CD14-positive monocyte (primary cell): ENCODE measurements around the gene ABCC3. TPM values are rescaled to one million over a fixed set of nuclear protein-coding genes. Genes with fewer than 3 reads are reported as not detected.

Source experiments
- DNase-seq, 3 donors: peaks; one replicate each; pipeline ENCODE4 v3.0.0-alpha.2; 2011 to 2022
- H2AFZ ChIP-seq: 2 replicates; pipeline ENCODE4 v1.6.0; 2012; ENCODE audit warnings: mild to moderate bottlenecking, low read depth, low read length, inconsistent platforms; ENCODE audit not compliant: insufficient read depth, poor library complexity, severe bottlenecking
- H3K27ac ChIP-seq, 2 donors: 1 replicate in 1 of 2; 2 replicates in 1 of 2; pipeline ENCODE4 v1.5.1; 2012 to 2013; ENCODE audit warnings: low read length in 2 of 2, control low read depth in 1 of 2, inconsistent platforms in 1 of 2, low read depth in 1 of 2, mild to moderate bottlenecking in 1 of 2
- H3K27me3 ChIP-seq, 2 donors: one replicate each; pipeline versions ENCODE4 v1.6.0 to v1.6.1; 2011 to 2013; ENCODE audit warnings: low read length in 2 of 2; ENCODE audit not compliant: control insufficient read depth in 2 of 2, insufficient read depth in 2 of 2
- H3K36me3 ChIP-seq, 2 donors: replicated peaks in 1 of 2; 1 replicate in 1 of 2; 2 replicates in 1 of 2; pipeline versions ENCODE4 v1.5.1 to v1.6.1; 2012 to 2013; ENCODE audit warnings: low read length in 2 of 2, control low read depth in 1 of 2, inconsistent platforms in 1 of 2, mild to moderate bottlenecking in 1 of 2; ENCODE audit not compliant: insufficient read depth in 2 of 2, control insufficient read depth in 1 of 2
- H3K4me1 ChIP-seq, 2 donors: 1 replicate in 1 of 2; 2 replicates in 1 of 2; pipeline versions ENCODE4 v1.5.1 to v1.6.1; 2012 to 2013; ENCODE audit warnings: low read length in 2 of 2, control low read depth in 1 of 2, inconsistent platforms in 1 of 2, mild to moderate bottlenecking in 1 of 2, moderate library complexity in 1 of 2; ENCODE audit not compliant: insufficient read depth in 2 of 2, control insufficient read depth in 1 of 2
- H3K4me2 ChIP-seq: replicated peaks from 2 replicates; pipeline ENCODE3; 2012; ENCODE audit warnings: low read length, moderate library complexity, mild to moderate bottlenecking; ENCODE audit not compliant: poor library complexity, severe bottlenecking; ENCODE audit errors: extremely low read depth
- H3K4me3 ChIP-seq, 3 experiments: fragments of 200-600 bp in 1 of 3; sonication (generic) in 1 of 3; replicated peaks in 1 of 3; 1 replicate in 2 of 3; 2 replicates in 1 of 3; pipeline ENCODE4 v1.5.1; 2011 to 2013; ENCODE audit warnings: low read length in 3 of 3, mild to moderate bottlenecking in 3 of 3, control low read depth in 2 of 3, low read depth in 2 of 3, inconsistent platforms in 1 of 3, moderate library complexity in 1 of 3
- H3K79me2 ChIP-seq: 2 replicates; pipeline ENCODE4 v1.6.0; 2012; ENCODE audit warnings: mild to moderate bottlenecking, control low read depth, inconsistent platforms, low read length, moderate library complexity; ENCODE audit not compliant: insufficient read depth
- H3K9ac ChIP-seq: 2 replicates; pipeline ENCODE4 v1.6.0; 2017; ENCODE audit warnings: low read length, mild to moderate bottlenecking; ENCODE audit not compliant: insufficient read depth, poor library complexity, severe bottlenecking
- H3K9me3 ChIP-seq, 2 donors: replicated peaks in 1 of 2; 1 replicate in 1 of 2; 2 replicates in 1 of 2; pipeline versions ENCODE4 v1.5.1 to v1.6.1; 2012 to 2013; ENCODE audit warnings: low read length in 2 of 2, control low read depth in 1 of 2; ENCODE audit not compliant: control insufficient read depth in 1 of 2, insufficient read depth in 1 of 2
- H4K20me1 ChIP-seq: 2 replicates; pipeline ENCODE4 v1.6.0; 2012; ENCODE audit warnings: mild to moderate bottlenecking, low read length, control low read depth, moderate library complexity; ENCODE audit not compliant: insufficient read depth
- H3K27ac Mint-ChIP-seq, 7 donors: one replicate each; pipeline ENCODE4 v1.8.0; 2020; ENCODE audit warnings: mild to moderate bottlenecking in 7 of 7, mixed read lengths in 7 of 7, moderate library complexity in 6 of 7, inconsistent platforms in 2 of 7
- H3K27me3 Mint-ChIP-seq, 3 donors: one replicate each; pipeline ENCODE4 v1.8.0; 2021 to 2022; ENCODE audit warnings: low read depth in 3 of 3, mild to moderate bottlenecking in 3 of 3, mixed read lengths in 3 of 3, moderate library complexity in 3 of 3, inconsistent platforms in 1 of 3
- H3K36me3 Mint-ChIP-seq, 2 donors: one replicate each; pipeline ENCODE4 v1.8.0; 2020; ENCODE audit warnings: mixed read lengths in 2 of 2, inconsistent platforms in 1 of 2, mild to moderate bottlenecking in 1 of 2
- H3K4me1 Mint-ChIP-seq: one replicate; pipeline ENCODE4 v1.8.0; 2020; ENCODE audit warnings: mild to moderate bottlenecking, mixed read lengths
- H3K4me3 Mint-ChIP-seq, 2 donors: one replicate each; pipeline ENCODE4 v1.8.0; 2020; ENCODE audit warnings: mild to moderate bottlenecking in 2 of 2, mixed read lengths in 2 of 2, moderate library complexity in 1 of 2
- H3K9me3 Mint-ChIP-seq, 7 donors: one replicate each; pipeline ENCODE4 v1.8.0; 2020 to 2022; ENCODE audit warnings: mixed read lengths in 7 of 7, mild to moderate bottlenecking in 6 of 7, moderate library complexity in 6 of 7, inconsistent platforms in 2 of 7
- WGBS: methylation state at CpG from one replicate; pipeline ENCODE4 v1.1.5; 2013; ENCODE audit warnings: missing lambda C conversion rate; ENCODE audit not compliant: insufficient coverage; 5-methylcytosine and 5-hydroxymethylcytosine counted together
- intact Hi-C, 2 donors: fragments of 100-400 bp; cut with micrococcal nuclease; formaldehyde crosslinking; loops; one replicate each; pipeline versions ENCODE4 v1.15.0 to v1.15.1; 2023
- polyA plus RNA-seq, 3 donors: library from polyadenylated mRNA; depleted of rRNA in 1 of 3; unstranded in 2 of 3; stranded (reverse) in 1 of 3; fragments of 300-500 nt in 2 of 3; fragments of >200 nt in 1 of 3; fragmentation: Illumina TruSeq in 2 of 3; gene quantifications; 1 replicate in 2 of 3; 2 replicates in 1 of 3; pipeline ENCODE4 v1.2.3, GENCODE V29; 2012 to 2021
- TF ChIP-seq, protein P1 (sequence below): fragments of 200-600 bp; IDR thresholded peaks from one replicate; pipeline ENCODE4 v1.8.0; 2022; ENCODE audit warnings: antibody characterized with exemption, mild to moderate bottlenecking

The ABCC3 gene
- polyA plus RNA-seq, 3 donors, result 2.7 to 74.5 (median 11.4) TPM

DNA sequence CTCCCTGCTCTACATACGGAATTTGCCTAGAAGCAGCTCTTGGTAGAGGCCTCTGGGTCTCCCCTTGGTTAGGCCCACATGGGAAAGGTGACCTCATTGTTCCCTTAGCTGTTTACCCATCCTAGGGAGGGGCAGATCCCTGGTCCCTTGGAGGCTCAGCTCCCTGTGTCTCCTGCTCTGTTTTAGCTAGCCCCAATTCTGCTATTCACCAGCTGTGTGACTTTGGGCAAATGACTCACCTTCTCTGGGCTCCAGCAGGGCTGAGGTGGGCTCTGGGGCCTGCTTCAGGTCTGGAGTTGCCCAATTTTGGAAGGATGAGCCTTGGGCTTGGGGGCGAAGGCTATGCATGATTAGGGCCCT lies 3.9 kb downstream of the ABCC3 start:
- Histone ChIP-seq H3K9ac (no peak overlapping the region), H3K4me2 (no peak overlapping the region), H3K4me3 (no peak overlapping the region), H3K27me3 (peaks cover 2 to 40% of the 10 kb centered on the region in 2 donors), H4K20me1 (peaks cover 17% of the 10 kb centered on the region), H3K9me3 (no peaks in the 10 kb centered on the region), H3K27ac (no peak overlapping the region), H3K4me1 (peaks cover 47 to 70% of the 10 kb centered on the region in 2 donors), H3K36me3 (peaks cover 0 to 10% of the 10 kb centered on the region in 2 donors), H2AFZ (no peak overlapping the region), H3K79me2 (no peaks in the 10 kb centered on the region)
- H3K4me1 Mint-ChIP-seq, result peaks cover 65% of the 10 kb centered on the region
- H3K4me3 Mint-ChIP-seq, result peak overlapping the region in 1 of 2 donors; percentile 47
- peaks cover 0 to 11% (median 0%) of the 10 kb centered on the region in 7 donors for H3K9me3 Mint-ChIP-seq
- peak overlapping the region in 1 of 7 donors; percentile 25 for H3K27ac Mint-ChIP-seq
- DNase-seq, result no peak
- TF ChIP-seq, protein P1, sequence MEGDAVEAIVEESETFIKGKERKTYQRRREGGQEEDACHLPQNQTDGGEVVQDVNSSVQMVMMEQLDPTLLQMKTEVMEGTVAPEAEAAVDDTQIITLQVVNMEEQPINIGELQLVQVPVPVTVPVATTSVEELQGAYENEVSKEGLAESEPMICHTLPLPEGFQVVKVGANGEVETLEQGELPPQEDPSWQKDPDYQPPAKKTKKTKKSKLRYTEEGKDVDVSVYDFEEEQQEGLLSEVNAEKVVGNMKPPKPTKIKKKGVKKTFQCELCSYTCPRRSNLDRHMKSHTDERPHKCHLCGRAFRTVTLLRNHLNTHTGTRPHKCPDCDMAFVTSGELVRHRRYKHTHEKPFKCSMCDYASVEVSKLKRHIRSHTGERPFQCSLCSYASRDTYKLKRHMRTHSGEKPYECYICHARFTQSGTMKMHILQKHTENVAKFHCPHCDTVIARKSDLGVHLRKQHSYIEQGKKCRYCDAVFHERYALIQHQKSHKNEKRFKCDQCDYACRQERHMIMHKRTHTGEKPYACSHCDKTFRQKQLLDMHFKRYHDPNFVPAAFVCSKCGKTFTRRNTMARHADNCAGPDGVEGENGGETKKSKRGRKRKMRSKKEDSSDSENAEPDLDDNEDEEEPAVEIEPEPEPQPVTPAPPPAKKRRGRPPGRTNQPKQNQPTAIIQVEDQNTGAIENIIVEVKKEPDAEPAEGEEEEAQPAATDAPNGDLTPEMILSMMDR, result no peak
- 100% methylated on average over 1 of the region's 2 CpGs for WGBS
- H3K36me3 Mint-ChIP-seq, result peaks cover 15 to 23% of the 10 kb centered on the region in 2 donors
- intact Hi-C loops, result no loop called here
- peaks cover 36 to 46% (median 37%) of the 10 kb centered on the region in 3 donors for H3K27me3 Mint-ChIP-seq

DNA sequence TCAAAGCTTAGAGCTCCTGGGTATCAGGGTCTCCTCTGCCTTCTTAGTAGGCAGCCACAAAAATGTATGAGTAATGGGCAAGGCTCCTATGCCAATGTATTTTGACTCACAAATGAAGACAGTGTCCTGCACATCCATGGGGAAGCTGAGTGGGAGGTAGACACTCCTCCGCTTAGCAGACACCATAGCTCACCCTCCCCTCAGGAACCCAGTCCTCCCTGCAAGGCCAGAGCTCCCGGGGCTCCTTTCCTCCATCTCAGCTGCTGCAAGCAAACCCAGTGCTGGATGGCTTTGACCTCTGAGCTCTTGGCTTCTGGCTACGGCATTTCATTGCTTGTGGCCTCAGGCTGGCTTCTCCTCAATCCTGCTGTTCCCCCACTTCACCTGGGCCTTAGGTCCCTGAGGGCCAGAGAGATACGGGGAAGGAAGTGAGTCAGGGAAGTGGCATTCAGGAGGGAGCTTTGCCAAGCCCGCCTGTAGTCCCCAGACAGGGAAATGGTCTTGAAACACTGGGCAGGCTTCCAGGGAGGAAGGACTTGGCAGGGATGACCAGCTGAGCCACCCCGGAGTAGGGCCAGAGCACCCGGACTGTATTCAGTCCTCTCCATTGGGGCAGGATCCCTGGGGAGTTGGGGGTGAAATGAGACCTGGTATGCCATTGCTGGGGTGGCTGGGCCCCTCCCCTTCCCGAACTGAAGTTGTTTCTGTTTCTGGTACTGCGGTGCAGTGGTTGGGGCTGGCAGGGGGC lies 4.5 kb downstream of the ABCC3 start:
- peak overlapping the region; percentile 59 for H3K4me2 ChIP-seq
- H3K9me3 ChIP-seq, result no peaks in the 10 kb centered on the region
- H3K9ac ChIP-seq, result peak overlapping the region; percentile 17
- H4K20me1 ChIP-seq, result peaks cover 17% of the 10 kb centered on the region
- H3K4me1 ChIP-seq, result peaks cover 43 to 64% of the 10 kb centered on the region in 2 donors
- intact Hi-C loops, result no loop called here
- peak in 2 of 3 donors; percentile 68 to 72 for DNase-seq
- no peaks in the 10 kb centered on the region for H3K79me2 ChIP-seq
- TF ChIP-seq, protein P1, result no peak
- Mint-ChIP-seq H3K4me1 (peaks cover 59% of the 10 kb centered on the region), H3K9me3 (peaks cover 0 to 7% (median 0%) of the 10 kb centered on the region in 7 donors), H3K4me3 (peak overlapping the region in 1 of 2 donors; percentile 67), H3K27ac (peak overlapping the region in 4 of 7 donors; percentile 25 to 62 (median 35)), H3K27me3 (peaks cover 32 to 40% (median 34%) of the 10 kb centered on the region in 3 donors), H3K36me3 (peaks cover 15 to 21% of the 10 kb centered on the region in 2 donors)
- H2AFZ ChIP-seq, result peak overlapping the region; percentile 37
- peaks cover 0 to 10% of the 10 kb centered on the region in 2 donors for H3K36me3 ChIP-seq
- H3K27me3 ChIP-seq, result peaks cover 2 to 35% of the 10 kb centered on the region in 2 donors
- H3K4me3 ChIP-seq, result peak overlapping the region in 1 of 3 experiments; percentile 53
- WGBS, result 0% methylated on average over 4 of the region's 9 CpGs
- peak overlapping the region; percentile 5 to 38 for H3K27ac ChIP-seq
